Esophagus squamous epithelium (tissue), 4 donors: ENCODE results near the gene CWC27.

Experiments
- POLR2A ChIP-seq, 4 donors: fragments of 450-650 bp; IDR thresholded peaks; one replicate each; pipeline ENCODE4 v1.6.1; 2017; ENCODE audit warnings: antibody characterized with exemption in 4 of 4, mild to moderate bottlenecking in 4 of 4, moderate library complexity in 3 of 4
- TF ChIP-seq, protein P1 (sequence below), 6 experiments: fragments of 450-650 bp in 4 of 6; fragments of 200-600 bp in 2 of 6; sonication (generic) in 2 of 6; IDR thresholded peaks; one replicate each; pipeline ENCODE4 v1.5.1; 2016 to 2019; ENCODE audit warnings: antibody characterized with exemption in 6 of 6, mild to moderate bottlenecking in 4 of 6, moderate library complexity in 4 of 6

DNA sequence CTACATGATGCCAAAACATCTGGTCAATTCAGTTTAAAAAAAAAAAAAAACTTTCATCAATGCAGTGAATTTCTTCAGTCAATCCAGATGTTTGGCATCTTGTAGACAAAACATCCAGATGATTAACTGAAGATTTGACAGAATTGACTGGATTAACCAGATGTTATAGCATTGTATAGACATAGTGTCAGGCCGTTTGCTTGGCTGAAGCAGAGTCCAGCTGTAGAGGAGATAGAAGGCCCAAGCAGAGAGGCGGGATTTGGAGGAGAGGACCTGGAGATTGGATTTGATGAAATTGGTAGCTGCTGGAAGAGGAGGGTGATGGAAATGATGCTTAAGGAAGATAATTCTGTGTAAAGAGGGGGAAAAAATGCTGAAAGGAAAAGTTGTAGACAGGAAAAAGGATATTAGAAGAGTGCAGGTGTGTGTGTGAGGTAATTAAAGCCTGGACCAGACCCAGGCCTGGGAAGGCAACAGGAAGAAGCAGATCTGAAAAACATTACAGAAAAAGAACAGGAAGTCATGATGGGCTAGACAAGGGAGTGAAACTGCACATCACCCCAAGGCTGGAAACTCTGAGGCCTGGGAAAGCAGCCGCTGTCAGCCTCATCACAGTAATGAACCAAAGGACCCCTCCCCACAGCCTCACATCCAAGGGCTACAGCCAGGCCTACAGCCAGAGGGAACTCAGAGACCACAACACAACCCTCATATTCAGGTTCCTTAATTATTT, 258.3 kb downstream of the CWC27 start:
- TF ChIP-seq, protein P1, sequence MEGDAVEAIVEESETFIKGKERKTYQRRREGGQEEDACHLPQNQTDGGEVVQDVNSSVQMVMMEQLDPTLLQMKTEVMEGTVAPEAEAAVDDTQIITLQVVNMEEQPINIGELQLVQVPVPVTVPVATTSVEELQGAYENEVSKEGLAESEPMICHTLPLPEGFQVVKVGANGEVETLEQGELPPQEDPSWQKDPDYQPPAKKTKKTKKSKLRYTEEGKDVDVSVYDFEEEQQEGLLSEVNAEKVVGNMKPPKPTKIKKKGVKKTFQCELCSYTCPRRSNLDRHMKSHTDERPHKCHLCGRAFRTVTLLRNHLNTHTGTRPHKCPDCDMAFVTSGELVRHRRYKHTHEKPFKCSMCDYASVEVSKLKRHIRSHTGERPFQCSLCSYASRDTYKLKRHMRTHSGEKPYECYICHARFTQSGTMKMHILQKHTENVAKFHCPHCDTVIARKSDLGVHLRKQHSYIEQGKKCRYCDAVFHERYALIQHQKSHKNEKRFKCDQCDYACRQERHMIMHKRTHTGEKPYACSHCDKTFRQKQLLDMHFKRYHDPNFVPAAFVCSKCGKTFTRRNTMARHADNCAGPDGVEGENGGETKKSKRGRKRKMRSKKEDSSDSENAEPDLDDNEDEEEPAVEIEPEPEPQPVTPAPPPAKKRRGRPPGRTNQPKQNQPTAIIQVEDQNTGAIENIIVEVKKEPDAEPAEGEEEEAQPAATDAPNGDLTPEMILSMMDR (IDR thresholded peaks at IDR 0.05): no peak
- TF ChIP-seq POLR2A (IDR thresholded peaks at IDR 0.05): no peak
